ENCODE results near the gene MRC1.
A peak's percentile ranks its signal among the peaks of the same experiment; 100 is the strongest.

MRC1 gene

DNA sequence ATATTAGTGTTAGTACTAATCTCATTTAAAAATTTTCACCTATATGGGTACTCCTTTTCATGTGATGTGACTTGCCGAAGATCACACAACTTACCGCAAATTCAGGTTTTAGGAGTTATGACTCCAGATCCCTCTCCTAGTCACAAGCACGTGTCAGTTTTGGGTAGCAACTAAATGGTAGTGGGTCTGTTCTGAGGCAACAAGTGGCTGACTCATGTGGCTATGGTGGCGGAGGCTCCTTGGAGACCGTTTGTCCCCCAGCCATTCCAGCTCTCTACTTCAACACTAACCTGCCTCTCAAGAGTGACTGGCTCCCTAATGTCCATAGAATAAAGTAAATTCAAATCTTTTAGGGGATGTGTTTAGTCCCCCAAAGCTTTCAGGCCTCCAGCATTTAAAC, 39.5 kb downstream of the MRC1 start:
- DNase-seq = no peak

GRCh38 chr10:17850501-17850900, 41.4 kb downstream of the MRC1 start:
- DNase-seq = no peak

DNA sequence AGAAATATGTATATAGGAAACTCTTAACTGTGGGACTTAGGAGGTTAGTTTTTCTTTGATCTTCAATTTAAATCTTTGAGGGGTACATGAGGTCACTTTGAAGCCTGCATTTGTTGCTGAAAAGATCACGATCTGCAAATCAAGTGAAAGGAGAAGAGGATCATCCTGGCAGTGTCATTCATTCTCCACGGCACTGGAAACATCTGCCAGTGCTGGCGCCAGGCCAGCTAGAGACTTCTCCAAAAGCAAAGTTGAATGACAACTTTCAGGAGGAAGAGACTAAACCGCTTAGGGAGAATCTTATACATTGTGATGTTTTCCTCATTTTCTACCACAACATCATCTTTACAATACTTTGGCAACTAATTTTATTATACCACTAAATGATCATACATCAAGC, 42.5 kb downstream of the MRC1 start:
- no peak for DNase-seq

DNA sequence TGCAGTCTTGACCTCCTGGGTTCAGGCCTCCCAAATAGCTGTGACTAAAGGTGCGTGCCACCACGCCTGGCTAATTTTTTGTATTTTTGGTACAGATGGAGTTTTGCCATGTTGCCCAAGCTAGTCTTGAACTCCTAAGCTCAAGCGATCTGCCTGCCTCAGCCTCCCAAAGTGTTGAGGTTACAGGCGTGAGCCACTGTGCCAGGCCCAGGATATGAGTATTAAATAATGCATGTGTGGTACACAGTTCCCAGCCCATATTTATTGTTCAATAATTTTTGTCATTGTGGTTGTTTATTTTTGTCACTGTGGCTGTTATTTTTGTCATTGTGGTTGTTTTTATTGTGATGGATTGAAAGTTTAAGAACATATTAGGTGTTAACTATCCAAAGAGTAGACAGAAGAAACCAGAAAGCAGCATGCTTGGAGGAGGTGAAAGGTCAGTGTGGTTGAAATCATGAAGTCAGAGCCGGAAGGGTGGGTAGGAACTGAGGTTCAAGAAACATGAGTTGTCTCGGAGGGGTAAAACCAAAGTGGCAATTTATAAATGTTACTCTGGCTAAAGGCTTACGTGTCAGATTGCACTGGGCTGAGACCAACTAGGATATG, 45.0 kb downstream of the MRC1 start:
- DNase-seq = peak; percentile 36

DNA sequence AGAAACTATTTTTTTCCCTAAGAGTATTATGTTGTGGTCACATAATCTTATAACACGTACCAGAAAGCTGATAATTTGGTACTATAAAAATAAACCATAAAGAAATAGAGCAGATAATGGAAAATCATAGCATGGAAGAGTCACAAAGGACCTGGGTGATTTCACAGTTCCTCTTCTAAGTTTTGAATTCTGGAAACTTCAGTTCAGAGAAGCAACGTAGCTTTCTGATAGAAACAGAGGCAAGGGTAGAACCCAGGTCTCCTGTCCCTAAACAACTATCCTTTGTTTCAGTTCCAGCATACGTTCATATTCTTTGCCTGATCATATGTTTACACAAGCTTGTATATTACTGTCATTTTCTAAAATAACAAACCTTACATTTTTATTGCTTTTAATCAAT, 47.9 kb downstream of the MRC1 start:
- DNase-seq = no peak

- DNase-seq = peak; percentile 25
Measured at GRCh38 chr10:17859492-17860156, 50.5 kb downstream of the MRC1 start.

- no peak for DNase-seq
Measured at GRCh38 chr10:17861760-17862159, 52.6 kb downstream of the MRC1 start.

- no peak for DNase-seq
Measured at GRCh38 chr10:17865351-17865750, 56.2 kb downstream of the MRC1 start.

- DNase-seq = no peak
Measured at GRCh38 chr10:17866346-17866745, 57.2 kb downstream of the MRC1 start.

DNA sequence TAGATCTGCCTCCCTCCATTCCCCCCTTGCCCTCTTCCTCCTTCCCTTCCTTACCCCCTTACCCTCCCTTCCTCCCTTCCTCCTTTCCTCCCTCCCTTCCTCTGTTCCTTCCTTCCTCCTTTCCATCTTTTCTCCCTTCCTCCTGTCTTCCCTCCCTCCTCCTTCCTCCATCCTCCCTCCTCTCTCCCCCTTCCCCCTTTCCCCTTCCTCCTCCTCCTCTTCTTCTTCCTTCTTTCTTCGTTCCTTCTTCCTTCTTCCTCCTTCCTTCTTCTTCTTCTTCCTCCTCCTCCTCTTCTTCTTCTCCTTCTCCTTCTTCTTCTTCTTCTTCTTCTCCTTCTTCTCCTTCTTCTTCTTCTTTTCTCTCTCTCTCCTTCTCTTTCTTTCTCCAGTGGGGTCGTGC, 57.9 kb downstream of the MRC1 start:
- no peak for DNase-seq

- no peak for DNase-seq
Measured at GRCh38 chr10:17871036-17871435, 61.9 kb downstream of the MRC1 start.

DNA sequence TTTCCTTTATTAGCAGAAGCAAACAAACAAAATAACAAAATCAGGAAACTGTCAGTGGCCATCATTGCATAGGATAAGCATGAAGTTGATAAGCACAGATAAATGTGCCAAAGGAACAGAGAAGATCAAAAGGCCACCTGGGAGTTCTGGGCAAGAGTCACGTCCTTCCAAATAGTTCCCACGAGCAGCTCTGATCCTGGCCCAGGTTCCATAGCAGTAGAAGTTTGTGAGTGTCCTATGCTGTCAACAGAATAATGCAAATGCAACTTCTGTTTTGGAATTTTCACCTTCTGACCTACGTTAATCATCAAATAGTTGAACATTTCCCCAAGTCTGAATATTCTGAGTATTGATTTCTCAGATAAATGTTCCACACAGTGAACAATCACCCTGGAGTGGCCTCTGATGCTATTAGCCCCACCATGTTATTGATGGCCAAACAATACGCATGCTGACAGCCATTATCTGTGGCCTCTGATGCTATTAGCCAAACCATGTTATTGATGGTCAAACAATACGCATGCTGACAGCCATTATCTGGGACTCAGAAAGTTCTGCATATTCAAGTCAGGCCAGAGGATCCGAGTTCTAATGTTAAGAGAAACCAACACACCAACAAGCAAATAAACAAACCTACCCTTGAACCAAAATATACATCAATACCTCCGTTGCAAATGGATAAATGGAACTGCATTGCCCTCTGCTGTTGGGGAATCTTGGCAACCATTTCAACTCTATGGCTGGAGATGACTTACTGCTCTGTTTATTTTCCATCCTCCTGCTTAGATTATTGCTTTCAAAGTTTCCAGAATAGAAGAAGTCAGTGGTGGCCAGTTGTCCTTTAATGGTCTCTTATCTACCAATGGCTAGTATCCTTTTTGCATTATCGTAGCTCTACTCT, 63.3 kb downstream of the MRC1 start:
- peak; percentile 16 for DNase-seq

GRCh38 chr10:17873946-17874345, 64.8 kb downstream of the MRC1 start:
- DNase-seq = no peak

DNA sequence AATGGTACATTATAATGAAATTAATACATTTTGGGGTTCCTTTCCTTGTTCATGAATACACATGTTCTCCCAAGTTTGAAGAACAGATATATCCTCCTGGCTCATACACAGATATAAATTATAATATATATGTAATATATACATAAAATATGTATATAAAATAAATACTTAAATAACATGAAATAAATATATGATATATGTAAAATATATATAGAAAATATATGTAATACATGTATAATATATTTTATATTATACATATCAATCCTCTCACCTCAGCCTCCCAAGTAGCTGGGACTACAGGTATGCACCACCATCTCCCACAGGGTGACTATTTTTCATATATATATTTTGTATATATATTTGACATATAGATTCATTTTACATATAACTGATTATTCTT, 68.0 kb downstream of the MRC1 start:
- DNase-seq = no peak

DNA sequence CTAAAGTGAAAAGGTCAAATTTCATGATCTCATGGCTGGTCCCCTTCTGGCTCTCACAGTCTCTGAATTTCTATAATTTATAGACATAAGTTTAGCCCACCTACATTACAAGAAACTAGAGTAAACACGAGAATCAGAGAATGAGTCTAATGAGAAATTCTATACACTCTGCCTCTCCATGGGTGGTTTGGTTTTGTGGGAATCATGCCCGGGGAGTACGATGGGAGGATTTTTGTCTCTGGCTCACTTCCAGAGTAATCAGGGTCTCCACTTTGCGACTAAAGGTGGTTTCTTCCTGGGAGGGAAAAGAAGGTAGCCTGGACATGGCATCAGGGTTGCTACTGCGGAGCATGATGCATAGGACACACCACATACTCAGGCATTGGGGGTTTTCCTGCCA, 69.7 kb downstream of the MRC1 start:
- DNase-seq = no peak

DNA sequence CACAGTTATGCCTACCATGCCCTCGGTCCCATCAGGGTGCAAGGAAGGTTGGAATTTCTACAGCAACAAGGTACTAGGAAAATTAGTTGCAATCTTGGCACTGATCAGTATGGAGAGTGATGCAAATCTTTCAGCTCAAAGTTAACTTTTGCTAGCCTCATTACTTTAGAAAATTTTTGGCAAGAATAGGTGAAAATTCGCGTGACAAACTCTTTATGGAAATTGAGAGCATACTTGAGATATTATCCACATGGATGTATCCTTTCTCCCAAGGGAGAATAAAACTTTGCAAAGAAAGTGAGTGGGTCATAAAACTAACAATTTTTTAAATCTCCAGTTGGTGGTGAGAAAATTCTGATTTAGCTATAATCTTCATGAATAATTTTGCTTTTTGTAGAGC, 71.5 kb downstream of the MRC1 start:
- DNase-seq = no peak

DNA sequence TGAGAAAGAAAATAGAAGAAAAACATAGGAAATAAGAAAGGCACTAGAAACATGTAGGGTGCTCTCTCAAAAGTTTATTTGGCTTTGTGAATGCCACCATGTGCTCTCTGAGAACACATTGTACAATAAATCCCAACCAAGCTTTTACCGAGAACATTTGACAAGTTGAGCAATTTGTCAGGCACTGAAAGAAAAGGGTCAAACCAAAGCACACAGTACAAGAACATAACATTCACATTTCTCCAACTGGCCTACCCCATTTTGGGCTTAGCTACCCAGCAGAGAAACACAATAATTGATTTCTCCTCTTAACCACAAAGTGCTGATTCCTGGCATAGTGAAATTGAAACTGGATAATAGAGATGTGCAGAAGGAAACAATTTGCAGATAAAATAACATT, 73.4 kb downstream of the MRC1 start:
- DNase-seq = no peak

GRCh38 chr10:17883621-17884020, 74.5 kb downstream of the MRC1 start:
- no peak for DNase-seq

GRCh38 chr10:17888189-17888588, 79.0 kb downstream of the MRC1 start:
- no peak for DNase-seq

- no peak for DNase-seq
Measured at GRCh38 chr10:17891435-17891834, 82.3 kb downstream of the MRC1 start.

- no peak for DNase-seq
Measured at GRCh38 chr10:17904564-17904963, 95.4 kb downstream of the MRC1 start.

DNA sequence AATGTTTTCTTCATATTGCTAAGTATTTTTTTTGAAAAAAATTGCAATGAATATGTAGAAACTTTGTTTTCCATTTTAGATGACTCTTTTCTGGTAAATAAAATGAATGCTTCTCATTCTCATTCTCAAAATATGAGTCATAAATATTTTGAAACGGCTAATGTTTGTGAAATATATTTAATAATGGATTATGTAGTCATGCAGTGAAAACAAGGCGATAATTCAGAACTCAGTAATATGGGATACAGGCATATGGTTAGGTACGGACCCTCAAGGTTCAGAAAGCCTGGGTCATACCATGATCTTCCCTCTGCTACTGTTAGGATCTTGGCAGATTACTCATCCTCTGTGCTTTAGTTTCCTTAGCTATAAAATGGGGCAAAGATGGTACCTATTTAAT, 96.3 kb downstream of the MRC1 start:
- no peak for DNase-seq

GRCh38 chr10:17906002-17906401, 96.9 kb downstream of the MRC1 start:
- DNase-seq = no peak

DNA sequence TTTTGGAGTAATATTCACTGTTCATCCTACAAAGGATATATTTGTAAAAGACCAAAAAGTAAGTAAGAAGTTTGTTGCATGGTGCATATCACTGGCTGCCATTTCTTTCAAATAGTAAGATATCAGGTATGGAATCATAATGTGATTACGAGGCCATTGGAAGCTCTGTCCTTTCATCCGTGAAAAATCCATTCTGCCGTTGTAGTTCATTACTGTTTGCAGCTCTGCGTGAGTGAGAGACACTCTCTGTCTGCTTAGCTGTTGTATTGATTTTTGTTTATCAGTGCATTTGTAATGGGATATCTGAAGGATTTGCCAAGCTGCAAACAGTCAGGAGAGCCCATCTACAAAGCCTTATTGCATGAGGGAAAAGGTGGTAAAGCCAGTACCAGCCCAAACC, 98.5 kb downstream of the MRC1 start:
- DNase-seq = no peak

Data from CD4-positive, alpha-beta T cell treated with Interleukin-4 for 4 hours (primary cell).